Gastroesophageal sphincter (tissue), 3 donors: ENCODE results near the gene LGALS3BP.

ENCODE experiments used
- CTCF ChIP-seq, 4 experiments: fragments of 200-600 bp in 2 of 4; fragments of 450-650 bp in 2 of 4; sonication (generic) in 1 of 4; IDR thresholded peaks; one replicate each; pipeline ENCODE4 v1.5.1; 2017 to 2019; ENCODE audit warnings: antibody characterized with exemption in 4 of 4, mild to moderate bottlenecking in 2 of 4, moderate library complexity in 2 of 4
- EP300 ChIP-seq: sonication (generic); formaldehyde crosslinking; IDR thresholded peaks from one replicate; pipeline ENCODE4 v1.6.1; 2017; ENCODE audit warnings: antibody characterized with exemption, mild to moderate bottlenecking
- POLR2A ChIP-seq, 2 donors: fragments of 450-650 bp; IDR thresholded peaks; one replicate each; pipeline ENCODE4 v1.6.1; 2017; ENCODE audit warnings: antibody characterized with exemption in 2 of 2, mild to moderate bottlenecking in 2 of 2, moderate library complexity in 1 of 2
- POLR2AphosphoS5 ChIP-seq: sonication (generic); formaldehyde crosslinking; IDR thresholded peaks from one replicate; pipeline ENCODE4 v1.6.1; 2017; ENCODE audit warnings: antibody characterized with exemption

- TF ChIP-seq CTCF (IDR thresholded peaks at IDR 0.05) (no peak), POLR2AphosphoS5 (no peak), POLR2A (IDR thresholded peaks at IDR 0.05) (no peak), EP300 (no peak)
These were observed 8.4 kb upstream of the LGALS3BP start for GRCh38 chr17:78988152-78988551.
